Stimulated activated CD4-positive, alpha-beta T cell treated with anti-CD3 and anti-CD28 coated beads, TNF-alpha, amount 100 ng/mL, for 48 hours (primary cell): Measurements from ENCODE around the gene FMNL1.
"Not testable (repeated sequence)": the region's sequence is repeated elsewhere in the genome, so short reads cannot be mapped to it uniquely, and the experiment has no call there.

Experiments used
- DNase-seq, 3 donors: peaks; one replicate each; pipeline ENCODE4 v3.0.0-alpha.2; 2020; ENCODE audit warnings: low read depth in 3 of 3

Gene FMNL1

GRCh38 chr17:45221081-45222013, at the start of gene FMNL1:
Gene FMNL1, plus strand, starts transcription at chr17:45221885. Its CDS starts 240 bp downstream, at chr17:45222125.
- peak in 1 of 3 donors; percentile 50 for DNase-seq

GRCh38 chr17:45172232-45172540, 49.5 kb upstream of the FMNL1 start:
- no peak for DNase-seq

GRCh38 chr17:45172541-45173286, 49.0 kb upstream of the FMNL1 start:
- peak; percentile 24 to 48 (median 30) for DNase-seq

GRCh38 chr17:45175759-45176115, 45.9 kb upstream of the FMNL1 start:
- no peak for DNase-seq

- no peak for DNase-seq
Observed at GRCh38 chr17:45177563-45177962, 44.1 kb upstream of the FMNL1 start.

- no peak for DNase-seq
Observed at GRCh38 chr17:45184144-45184543, 37.5 kb upstream of the FMNL1 start.

GRCh38 chr17:45186801-45187354, 34.8 kb upstream of the FMNL1 start:
- no peak for DNase-seq

- no peak for DNase-seq
Observed at GRCh38 chr17:45189009-45189408, 32.7 kb upstream of the FMNL1 start.

- DNase-seq: no peak
Observed at GRCh38 chr17:45190503-45191255, 31.0 kb upstream of the FMNL1 start.

- no peak for DNase-seq
Observed at GRCh38 chr17:45195424-45195823, 26.3 kb upstream of the FMNL1 start.

GRCh38 chr17:45197108-45197507, 24.6 kb upstream of the FMNL1 start:
- DNase-seq: no peak

GRCh38 chr17:45197555-45198334, 23.9 kb upstream of the FMNL1 start:
- peak; percentile 80 to 91 (median 89) for DNase-seq

GRCh38 chr17:45200701-45201100, 21.0 kb upstream of the FMNL1 start:
- no peak for DNase-seq

GRCh38 chr17:45201457-45201856, 20.2 kb upstream of the FMNL1 start:
- DNase-seq: no peak

- DNase-seq: not testable (repeated sequence)
Observed at GRCh38 chr17:45201880-45202279, 19.8 kb upstream of the FMNL1 start.

GRCh38 chr17:45218895-45219661, 2.6 kb upstream of the FMNL1 start:
- DNase-seq: peak; percentile 68 to 91 (median 75)

GRCh38 chr17:45220079-45220478, 1.6 kb upstream of the FMNL1 start:
- DNase-seq: no peak

GRCh38 chr17:45222014-45222288, 266 bp downstream of the FMNL1 start:
- DNase-seq: peak in 1 of 3 donors; percentile 20

- DNase-seq: peak in 1 of 3 donors; percentile 60
Observed at GRCh38 chr17:45222289-45222995, 757 bp downstream of the FMNL1 start.

GRCh38 chr17:45222996-45223538, 1.4 kb downstream of the FMNL1 start:
- DNase-seq: no peak
